Stimulated activated CD4-positive, alpha-beta T cell treated with anti-CD3 and anti-CD28 coated beads, Interleukin-2, amount 100 ng/mL, for 24 hours (primary cell): ENCODE data around the gene CREB5.

ENCODE experiments used
- DNase-seq, 2 donors: peaks; one replicate each; pipeline ENCODE4 v3.0.0-alpha.2; 2020

Gene CREB5

DNA sequence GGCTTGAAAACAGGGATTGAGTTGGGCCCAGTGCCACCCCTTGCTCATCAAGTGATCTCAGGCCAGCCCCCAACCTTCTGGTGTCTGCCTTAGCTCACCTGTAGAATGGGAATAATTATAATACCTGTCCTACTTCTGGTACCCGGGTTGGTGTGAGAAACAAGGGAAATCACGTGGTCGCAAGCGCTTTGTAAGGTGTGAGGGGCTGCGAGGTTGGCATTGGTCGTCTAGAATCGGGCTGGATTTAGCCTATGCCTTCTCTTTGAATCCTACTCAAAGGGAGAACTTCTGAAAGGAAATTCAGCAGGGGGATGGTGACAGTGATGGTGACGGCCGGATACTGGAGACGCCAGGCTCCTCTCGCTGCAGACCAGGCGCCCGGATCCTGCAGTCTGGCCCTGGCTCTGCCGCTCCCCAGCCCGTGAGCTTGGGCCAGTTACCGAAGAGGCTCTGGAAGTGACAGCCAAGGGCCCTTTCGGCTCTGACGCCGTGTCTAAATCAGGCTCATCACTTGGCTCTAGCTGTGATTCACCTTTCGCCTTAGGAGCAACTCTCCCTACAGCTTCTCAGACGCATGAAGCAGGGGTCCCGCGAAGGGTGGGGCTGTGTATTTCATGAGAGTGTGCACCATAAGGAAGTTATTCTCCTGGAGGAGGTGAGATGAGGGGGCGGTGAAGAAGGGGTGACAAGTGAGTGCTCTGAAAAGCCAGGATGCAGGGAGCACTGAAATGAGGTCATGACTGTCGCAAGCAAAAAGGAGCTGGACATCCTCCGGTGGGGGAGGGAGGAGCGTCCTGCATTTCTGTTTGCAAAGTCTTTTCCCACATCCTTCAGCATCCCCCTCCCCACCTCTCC is 4.0 kb upstream of the CREB5 start:
- DNase-seq: no peak

DNA sequence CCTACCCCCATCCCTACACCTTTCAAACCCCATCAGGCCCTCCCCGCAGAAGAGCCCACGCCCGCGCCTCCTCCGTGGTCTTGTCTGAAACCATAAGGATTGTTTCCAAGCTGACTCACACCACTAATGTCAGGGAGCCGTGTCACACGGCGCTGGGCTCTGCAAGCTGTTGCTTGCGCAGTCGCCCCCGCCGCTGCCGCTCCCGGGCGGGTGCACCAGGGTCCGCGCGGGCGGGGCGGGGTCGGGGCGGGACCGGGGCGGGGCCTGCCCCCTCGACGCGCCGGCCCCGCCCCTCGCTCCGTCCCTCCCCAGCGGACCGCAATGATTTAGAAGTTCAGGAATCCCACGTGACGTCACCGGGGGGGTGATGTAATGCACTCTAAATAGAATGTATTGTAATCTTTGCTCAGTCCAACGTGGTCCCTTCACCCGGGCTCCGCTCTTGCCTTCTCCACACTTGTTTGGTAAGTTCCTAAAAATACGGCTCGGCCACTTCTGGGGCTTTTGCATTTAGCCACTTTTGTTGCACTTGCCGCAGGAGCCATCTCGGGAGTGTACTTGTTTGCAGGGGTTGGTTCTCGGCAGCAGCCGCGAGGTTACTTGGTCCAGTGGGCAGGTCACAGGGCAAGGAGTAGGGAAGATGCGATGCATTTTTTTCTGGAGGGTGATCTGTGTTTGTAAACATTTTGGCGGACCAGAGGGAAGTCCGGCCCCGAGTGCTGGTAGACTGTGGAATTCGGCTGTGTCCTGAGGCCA is 3.2 kb upstream of the CREB5 start:
- DNase-seq: peak; percentile 71 to 79

DNA sequence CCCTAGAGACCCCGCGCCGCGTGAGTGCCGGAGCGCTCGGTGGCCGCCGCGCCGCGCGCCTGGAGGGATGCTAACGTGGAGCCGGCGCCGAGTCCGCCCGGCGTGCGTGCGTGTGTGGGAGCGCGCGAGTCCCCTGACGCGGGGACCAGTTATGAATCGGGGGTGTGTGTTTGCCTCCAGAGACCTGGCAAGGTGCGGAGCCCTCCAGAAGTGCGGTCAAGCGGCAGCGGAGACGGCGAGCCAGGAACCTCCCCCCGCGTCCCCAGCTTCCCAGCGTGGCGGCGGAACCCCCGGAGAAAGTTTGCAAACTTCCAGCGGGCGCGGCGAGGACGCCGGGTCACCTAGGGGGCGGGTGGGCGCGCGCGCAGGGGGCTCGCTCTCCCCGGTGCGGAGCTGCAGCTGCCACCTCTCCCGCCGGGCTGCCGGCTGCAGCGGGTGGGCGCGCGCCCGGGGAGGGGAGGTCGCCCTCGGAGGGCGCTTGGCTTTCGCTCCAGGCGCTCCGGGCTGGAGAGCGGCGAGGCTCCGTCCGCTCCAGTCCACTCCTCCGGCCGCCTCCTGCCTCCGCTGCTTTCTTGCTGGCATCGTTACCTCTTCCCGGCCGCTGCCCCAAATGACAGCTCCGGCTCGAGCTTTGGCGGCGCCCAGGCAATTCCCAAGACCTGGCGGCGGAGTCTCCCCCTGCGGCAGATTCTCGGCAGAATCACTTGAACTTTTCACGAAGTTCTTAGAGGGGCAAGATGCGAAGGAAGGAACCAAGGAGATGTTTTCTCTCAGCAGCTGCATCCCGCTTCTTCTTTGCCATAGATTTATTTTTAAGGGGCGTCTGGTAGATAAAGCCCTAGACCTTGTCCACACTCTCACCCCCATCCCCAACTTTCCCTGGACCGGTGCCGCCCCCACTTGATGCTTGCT is 2.3 kb upstream of the CREB5 start:
- DNase-seq: peak in 1 of 2 donors; percentile 17

DNA sequence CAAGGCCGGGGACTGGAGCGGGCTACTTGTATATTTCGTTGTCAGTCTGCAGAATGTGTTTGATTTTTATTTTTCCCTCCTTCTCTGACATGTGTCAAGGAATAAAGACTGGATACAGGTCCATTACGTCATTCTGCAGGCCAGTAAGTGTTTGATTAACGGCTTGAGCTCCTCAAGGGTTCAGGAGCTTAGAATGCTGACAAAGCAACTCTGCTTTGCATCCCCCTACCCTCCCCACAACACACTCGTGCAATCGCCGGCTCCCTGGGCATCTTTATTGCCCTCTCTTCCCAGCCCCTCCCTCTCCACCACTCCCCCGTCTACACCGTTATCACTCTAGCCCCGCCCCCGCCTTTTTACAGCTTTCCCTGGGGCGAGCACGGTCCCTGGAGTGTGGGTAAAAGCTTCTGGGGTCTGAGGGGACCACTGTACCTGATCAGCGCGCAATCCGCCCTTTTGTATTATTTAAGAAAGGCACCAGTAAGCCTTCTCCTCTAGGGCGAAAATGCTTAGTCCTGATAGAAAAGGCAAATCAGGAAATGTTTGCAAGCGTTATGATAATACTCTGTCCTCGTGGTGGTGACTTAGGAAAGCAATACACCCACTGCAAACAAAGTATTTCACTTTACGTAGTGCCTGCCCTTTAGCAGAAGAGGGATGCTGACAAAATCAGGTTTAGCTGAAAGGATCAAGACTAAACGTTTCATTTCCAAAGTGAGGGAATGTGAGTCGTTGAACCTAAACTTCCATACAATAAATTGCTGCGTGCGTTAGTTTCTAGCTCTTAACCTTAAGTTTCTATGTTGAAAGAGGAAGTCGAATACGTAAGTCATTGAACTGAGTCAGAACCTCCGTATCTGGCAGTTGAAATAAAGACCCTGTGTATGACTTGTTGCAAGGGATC is 1.4 kb upstream of the CREB5 start:
- DNase-seq: peak in 1 of 2 donors; percentile 19

DNA sequence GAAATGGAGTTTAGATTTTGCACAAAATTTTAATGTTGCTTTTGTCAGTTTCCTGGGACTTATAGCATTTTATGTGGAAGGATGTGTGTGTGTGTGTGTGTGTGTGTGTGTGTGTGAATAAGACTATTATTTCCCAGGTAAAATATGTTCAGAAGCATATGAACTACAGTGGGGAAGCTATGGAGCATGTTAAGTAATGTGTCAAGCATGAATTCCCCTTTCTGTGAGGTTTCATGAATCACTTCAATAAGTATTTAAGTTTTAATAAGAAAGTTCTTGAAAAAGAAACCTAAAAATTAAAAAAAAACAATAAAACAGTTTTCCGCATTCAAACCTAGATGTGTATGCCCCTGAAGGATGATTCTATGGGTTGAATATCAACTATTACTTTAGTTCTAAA is 693 bp downstream of the CREB5 start:
- DNase-seq: no peak

DNA sequence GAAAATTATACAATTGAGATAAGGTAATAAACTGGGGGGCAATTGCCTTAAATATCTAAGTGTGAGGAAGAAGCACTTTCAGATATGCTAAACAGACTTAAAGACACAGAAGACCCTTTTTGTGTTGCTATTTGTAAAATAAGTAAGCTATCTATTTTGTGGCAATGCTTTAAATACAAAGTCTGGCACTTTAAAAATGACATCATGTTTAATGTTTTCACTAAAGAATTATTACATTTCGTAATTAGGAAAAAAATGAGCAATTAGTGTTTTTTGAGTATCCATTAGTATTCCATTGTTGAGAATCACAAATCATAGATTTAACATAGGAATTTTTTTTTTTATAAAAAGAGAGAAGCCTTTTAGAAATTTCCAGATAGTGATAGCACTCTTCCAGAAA is 2.1 kb downstream of the CREB5 start:
- no peak for DNase-seq

DNA sequence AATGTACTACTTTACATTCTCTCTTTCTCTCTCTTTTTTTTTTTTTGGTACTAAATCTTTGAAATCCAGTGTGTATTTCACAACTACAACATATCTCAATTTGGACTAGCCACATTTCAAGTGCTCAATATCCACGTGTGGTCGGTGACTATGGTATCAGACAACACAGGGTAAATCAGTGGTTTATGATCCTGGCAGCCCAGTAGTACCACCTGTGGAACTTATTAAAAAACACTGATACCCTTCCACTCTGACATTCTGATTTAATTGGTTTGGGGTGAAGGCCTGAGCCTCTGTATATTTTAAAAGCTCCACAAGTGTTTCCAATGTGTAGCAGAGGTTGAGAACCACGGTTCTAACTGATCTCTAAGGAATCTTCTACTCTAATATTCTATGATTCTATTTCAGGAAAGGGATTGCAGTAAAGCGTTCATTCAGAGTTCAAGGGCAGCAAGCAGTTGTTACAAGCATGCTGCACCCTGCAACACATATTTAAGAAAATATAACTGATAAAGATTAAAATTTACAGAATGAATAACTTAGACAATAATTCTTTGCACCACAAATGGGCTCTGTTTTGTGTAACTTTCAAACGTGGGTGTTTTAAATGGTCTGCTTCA is 5.1 kb downstream of the CREB5 start:
- DNase-seq: no peak

DNA sequence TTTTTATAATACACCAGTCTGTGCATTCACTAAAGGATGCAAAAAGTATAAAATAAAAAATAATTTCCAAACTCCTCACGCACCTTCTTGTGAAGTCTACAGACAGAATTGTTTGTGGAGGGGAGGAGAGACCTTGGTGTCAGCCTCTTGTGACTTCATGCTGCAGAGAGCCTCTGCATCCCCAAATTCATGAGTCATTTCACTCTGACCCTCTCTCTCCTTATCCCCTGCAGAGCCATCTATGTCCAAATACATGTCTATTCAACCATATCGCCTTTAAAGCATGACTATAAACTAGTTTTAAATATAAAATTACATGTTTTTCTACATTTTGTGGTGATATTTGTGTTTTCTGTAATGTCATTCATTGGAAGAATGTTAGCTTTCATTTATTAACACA is 6.0 kb downstream of the CREB5 start:
- no peak for DNase-seq

DNA sequence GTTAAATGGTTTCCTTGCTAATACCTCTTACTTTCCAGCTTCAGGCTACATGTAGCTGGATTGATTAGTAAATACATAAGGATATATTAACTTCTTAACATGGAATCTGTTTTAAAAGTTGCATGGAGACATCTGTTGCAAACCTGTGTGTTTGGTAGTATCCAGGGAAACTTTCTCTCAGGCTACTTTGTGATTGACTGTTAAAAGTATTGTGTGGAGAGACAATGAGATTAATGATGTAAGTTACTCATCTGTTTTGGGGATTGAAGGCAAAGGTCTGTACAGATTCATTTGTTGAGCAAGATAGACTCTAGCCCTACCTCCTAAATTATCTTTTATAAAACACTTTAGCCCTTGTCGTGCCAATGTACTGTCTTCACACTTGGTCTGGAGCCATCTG is 6.6 kb downstream of the CREB5 start:
- DNase-seq: no peak

DNA sequence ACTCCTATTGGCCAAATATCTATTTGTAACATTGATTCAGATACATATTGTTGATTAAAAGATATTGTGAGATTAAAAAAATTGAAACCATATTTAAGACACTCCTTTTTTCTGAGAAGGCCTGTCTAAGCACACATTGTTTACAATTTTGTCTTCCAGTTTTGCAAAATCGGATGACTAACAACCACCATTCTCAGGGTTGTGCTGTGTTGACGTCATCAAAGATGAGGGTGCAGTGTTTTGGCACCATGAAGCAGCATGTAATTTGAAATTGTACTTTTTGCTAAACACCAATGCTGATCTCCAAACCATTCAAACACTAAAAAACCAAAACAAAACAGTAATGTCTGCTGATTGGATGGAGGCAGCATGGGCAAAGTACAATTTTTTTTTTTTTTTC is 7.4 kb downstream of the CREB5 start:
- no peak for DNase-seq

DNA sequence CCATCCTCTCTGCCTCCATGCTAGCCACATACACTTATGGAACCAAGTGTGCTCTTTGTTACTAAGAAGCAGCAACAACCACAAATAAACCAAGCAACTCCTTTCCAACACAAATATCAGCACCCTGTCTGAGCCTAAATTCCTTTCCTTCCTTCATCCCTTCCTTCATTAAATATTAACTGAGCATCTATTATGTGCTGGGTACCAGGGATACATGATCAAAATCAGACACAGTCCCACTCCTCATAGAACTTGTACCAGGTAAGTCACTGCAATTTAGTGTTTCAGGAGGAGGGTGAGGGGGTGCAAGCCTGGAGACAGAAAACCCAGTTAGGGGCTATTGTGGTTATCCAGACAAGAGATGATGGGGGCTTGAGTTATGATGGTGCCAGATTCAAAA is 10.8 kb downstream of the CREB5 start:
- no peak for DNase-seq

DNA sequence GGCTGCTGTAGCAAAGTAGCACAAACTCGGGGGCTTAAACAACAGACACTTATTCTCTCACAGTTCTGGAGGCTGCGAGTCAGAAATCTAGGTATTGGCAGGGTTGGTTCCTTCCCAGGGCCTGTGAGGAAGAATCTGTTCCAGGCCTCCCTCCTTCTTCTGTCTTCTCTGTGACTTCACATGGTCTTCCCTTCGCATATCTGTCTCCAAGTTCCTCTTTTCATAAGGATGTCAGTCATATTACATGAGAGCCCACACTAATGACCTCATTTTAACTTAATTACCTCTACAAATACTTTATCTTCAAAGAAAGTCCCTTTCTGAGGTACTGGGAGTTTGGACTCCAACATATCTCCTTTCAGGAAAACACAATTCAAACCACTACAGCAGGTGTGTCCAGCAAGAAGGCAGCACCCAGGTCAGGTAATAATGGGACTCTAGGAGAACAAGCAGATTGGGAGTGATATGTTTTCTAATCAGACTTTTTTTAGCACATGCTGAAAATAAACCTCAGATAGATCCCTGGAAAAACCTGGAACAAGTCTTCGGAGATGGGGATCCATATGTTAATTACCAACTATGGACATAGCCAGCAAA is 11.7 kb downstream of the CREB5 start:
- DNase-seq: no peak

DNA sequence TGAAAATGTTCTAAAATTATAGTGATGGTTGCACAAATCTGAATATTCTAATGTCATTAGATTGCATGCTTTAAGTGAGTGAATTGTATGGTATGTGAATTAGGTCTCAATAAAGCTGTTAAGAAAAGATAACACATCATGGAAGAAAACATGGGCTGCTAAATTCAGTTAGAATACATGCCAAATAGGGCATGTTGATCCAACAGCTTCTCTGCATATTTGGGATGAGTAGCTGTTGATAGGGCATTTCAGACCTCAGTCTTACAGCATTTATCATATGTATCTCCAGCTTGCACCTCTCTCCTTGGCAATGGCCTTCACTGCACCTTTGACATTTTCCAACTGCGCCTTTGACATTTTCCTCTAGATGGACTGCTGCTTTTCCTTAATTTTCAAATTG is 13.2 kb downstream of the CREB5 start:
- no peak for DNase-seq

DNA sequence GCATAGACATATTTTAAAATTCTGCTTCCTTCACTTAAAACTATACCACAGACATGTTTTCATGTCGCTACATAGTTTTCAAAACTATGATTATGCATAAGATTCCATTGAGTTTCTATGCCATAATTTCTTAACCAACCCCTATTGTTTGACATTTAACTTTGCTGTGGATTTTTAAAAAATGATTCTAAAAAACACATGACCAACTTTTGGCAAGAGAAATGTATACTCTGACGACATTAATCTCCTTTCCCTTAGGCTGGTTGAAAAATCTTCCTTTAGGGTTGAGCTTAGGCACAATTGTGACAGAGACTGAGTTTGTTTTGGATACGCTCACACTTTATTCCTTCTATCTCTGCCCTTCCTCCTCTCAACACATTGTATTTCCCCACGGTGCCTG is 14.9 kb downstream of the CREB5 start:
- DNase-seq: no peak

DNA sequence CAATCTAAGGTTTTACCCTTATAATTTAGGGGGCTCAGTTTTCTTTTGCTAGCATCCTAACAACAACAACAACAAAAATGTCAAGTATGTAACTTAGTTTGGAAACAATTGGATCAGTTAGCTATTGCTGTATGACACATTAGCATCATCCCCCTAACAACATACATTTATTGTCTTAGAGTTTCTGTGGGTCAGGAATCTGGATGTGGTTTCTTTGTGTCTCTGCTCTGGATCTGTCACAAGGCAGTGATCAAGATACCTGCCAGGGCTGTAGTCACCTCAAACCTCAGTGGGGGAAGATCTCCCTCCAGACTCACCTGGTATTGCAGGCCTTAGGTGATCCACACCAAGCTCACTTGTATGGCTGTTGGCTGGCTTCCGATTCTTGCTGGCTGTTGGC is 18.3 kb downstream of the CREB5 start:
- no peak for DNase-seq

DNA sequence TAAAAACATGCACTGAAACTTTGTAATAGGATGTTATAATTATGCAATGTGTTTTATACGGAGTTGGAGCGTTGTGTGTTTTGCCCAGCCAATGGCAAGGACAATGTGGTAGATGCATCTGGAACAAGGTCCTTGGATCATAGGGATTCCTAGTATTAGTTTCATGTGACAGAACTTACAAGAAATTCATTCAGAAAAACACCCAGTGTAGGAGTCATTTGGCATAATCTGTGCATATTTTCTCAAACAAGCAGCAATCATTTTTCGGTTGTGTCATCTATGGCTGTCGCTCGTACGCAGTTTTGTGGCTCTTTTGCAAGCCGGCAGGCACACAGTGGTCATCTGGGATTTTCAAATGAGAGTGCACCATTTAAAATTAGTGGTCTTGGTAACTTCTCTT is 19.8 kb downstream of the CREB5 start:
- no peak for DNase-seq

DNA sequence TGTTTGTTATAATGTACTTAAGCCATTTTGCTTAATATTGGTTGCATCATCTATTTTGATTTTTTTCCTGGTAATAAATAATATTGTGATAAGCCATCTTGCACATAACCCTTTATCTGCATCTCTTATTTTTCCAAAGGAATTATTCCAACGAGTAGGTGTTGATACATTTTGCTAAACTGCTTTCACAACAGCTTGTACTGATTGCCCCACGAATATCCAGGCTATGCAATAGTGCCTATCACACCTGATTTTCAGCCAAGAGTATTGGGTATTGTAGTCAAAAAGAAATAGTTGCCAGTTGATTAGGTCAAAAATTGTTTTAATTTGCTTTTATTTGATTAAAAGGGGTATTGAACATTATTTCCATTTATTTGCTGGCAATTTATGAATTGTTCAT is 20.7 kb downstream of the CREB5 start:
- no peak for DNase-seq

DNA sequence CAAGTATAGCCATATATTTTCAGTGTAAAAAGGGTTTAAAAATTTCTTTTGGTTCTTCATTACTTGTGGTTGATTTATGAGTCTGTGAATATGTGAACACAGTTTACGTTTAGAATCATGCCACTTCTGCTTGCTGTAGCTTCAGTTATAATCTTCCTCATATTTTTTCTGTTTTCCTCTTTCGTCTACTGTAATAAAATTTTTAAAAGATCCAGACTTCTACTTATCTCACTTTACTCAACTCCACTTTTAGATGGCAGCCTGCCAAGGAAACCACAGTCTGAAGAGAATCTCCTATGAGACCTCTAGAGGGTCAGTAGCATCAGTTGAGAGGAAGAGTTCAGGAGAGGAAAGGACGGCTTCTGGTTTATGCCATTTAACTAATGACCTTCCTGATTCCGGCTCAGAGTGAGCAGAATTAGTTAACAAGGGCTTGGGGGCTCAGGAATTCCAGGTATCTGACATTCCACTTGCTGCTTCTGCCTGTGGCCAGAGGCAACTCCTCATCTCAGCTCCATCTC is 21.4 kb downstream of the CREB5 start:
- DNase-seq: no peak

DNA sequence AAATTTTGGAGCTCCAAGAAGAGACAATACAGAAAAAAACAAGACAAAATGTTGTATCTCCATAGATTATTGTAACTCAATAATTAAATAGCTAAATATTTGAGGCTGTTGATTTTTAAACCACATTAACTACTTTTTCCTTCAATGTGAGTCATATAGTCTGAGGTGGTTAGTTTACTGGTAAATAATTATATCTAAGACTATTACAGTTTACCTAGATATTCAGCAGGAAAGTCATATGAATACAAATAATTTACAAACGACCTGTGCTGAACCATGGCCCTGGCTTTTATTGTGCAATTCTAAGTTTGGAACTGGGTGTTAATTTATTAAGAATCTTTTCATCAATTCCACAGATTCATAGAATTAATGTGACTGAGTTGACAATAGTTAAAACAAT is 22.2 kb downstream of the CREB5 start:
- DNase-seq: no peak

DNA sequence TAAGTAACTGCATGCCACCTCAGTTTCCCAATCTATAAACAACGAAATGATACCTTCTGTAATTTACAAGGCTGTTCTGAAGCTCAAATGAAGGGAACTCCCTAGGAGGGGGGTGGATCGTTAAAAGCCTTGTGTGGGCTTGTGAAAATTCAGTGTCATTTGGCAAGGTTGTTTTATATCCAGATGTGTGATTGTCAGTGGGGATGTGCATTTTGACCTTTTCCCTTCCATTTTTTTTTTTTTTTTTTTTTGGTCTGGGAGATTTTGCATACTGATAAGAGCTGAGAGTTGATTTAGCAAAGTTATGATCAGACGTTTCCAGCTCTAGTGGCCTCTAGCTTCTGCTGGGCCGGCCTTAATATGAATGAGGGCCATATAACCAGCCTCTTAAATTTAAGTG is 22.8 kb downstream of the CREB5 start:
- no peak for DNase-seq

DNA sequence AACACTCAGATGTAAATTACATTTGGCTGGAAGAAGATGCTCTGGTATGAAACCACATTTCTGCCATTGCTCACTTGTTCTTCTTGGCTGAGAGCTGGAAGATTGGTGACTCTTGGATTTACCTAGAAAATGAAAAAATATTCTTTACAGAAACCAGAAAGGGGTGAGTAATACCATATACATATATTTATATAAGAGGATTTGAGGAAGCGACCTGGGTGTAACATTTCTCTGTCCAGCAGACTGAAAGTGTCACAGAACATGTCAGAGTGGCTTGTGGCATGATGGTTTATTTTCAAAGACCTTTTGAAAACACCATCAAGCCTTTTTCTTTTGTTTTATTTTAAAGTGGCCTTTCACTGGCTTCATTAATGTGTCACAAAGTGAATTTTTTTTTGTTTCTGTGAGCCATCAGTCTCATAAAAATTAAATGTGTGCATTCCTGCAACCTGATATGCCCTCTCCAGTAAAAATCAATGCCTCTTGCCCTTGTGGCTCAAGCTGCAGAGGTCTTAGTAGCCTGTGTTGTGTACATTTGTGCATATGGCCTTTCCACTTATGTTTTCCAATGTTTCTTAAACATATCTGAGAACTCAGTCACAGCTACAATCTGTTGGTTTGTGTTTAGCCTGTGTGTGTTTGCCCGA is 23.5 kb downstream of the CREB5 start:
- no peak for DNase-seq
